SIG-M5 (cell line): ENCODE data around the gene ASL.
"Not testable (repeated sequence)": the region's sequence is repeated elsewhere in the genome, so short reads cannot be mapped to it uniquely, and the experiment has no call there.

Experiments
- DNase-seq: peaks from one replicate; lab custom pipeline; 2025; lab: John Stamatoyannopoulos, UW

Gene ASL

GRCh38 chr7:66075590-66076461 is at the start of gene ASL:
Gene ASL, plus strand, starts transcription at chr7:66075819. Its CDS starts 263 bp downstream, at chr7:66076082.
- DNase-seq, result no peak

DNA sequence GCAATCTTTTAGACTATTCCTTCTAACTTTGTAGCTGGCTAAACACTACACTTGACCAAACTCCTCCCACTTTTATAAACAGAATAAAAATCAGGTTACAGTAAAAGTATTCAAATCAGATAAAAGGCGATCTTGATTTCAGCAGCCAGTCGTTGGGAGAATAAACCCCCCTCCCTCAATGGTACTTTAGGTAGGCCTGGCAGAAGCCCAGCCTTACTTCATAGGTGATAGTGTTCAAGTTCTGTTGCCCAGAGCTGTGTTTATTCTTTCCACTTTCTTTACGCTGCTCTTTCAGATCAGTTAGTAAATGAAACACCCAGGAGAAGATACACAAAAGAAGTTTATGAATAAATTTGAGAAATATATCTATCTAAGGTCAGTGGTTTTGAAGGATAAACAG is 47.3 kb upstream of the ASL start:
- DNase-seq, result not testable (repeated sequence)

- no peak for DNase-seq
Observed at GRCh38 chr7:66033471-66034385, 41.9 kb upstream of the ASL start.

- not testable (repeated sequence) for DNase-seq
Observed at GRCh38 chr7:66034436-66035010, 41.1 kb upstream of the ASL start.

- no peak for DNase-seq
Observed at GRCh38 chr7:66036382-66036781, 39.2 kb upstream of the ASL start.

GRCh38 chr7:66036788-66037187 is 38.8 kb upstream of the ASL start:
- no peak for DNase-seq

GRCh38 chr7:66039094-66039670 is 36.4 kb upstream of the ASL start:
- no peak for DNase-seq

- DNase-seq, result no peak
Observed at GRCh38 chr7:66043681-66044497, 31.7 kb upstream of the ASL start.

DNA sequence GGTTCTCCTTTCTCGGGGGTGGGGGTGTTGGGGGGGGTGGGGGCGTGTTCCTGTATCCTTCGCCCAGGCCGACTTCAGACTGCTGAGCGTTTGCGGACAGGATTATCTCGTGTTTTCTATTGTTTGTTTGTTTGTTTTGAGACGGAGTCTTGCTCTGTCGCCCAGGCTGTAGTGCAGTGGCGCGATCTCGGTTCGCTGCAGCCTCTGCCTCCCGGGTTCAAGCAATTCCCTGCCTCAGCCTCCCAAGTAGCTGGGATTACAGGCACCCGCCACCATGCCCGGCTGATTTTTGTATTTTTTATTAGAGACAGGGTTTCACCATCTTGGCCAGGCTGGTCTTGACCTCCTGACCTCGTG is 31.1 kb upstream of the ASL start:
- DNase-seq, result not testable (repeated sequence)

DNA sequence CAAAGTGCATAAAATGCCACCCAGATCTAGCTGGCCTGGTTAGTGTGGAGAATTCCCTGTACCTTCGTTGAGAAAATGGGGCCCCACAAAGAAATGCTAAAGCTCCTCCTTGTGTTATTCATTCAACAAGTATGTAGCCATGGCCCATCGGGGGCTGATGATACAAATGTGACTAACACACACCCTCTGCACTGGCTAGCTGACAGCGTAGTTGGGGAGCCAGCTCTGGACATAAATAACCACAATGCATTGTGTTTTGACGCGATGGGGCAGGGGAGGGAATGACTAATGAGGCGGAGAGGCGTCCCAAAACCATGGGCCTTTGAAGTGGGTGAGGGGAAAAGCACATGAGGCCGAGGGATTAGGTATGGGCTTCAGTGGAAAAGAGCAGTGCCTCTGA is 28.2 kb upstream of the ASL start:
- no peak for DNase-seq

GRCh38 chr7:66049886-66050285 is 25.7 kb upstream of the ASL start:
- not testable (repeated sequence) for DNase-seq

GRCh38 chr7:66050337-66050957 is 25.2 kb upstream of the ASL start:
- DNase-seq, result no peak

DNA sequence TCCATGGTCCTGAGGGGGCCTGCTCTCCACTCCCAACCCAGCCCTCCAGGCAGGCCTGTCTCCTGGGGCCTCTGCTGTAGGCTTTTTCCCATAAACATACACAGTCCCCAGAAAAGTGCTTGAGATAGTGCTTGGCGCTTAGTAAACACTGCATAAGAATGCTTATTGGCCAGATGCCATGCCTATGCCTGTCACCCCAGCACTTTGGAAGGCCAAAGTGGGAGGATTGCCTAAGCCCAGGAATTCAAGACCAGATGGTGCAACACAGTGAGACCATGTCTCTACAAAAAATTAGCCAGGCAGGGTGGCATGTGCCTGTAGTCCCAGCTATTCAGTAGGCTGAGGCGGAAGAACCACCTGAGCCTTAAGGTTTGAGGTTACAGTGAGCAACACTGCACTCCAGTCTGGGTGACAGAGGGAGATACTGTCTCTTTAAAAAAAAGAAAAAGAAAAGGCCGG is 24.6 kb upstream of the ASL start:
- no peak for DNase-seq

GRCh38 chr7:66052447-66052846 is 23.2 kb upstream of the ASL start:
- no peak for DNase-seq

- DNase-seq, result no peak
Observed at GRCh38 chr7:66054063-66054462, 21.6 kb upstream of the ASL start.

DNA sequence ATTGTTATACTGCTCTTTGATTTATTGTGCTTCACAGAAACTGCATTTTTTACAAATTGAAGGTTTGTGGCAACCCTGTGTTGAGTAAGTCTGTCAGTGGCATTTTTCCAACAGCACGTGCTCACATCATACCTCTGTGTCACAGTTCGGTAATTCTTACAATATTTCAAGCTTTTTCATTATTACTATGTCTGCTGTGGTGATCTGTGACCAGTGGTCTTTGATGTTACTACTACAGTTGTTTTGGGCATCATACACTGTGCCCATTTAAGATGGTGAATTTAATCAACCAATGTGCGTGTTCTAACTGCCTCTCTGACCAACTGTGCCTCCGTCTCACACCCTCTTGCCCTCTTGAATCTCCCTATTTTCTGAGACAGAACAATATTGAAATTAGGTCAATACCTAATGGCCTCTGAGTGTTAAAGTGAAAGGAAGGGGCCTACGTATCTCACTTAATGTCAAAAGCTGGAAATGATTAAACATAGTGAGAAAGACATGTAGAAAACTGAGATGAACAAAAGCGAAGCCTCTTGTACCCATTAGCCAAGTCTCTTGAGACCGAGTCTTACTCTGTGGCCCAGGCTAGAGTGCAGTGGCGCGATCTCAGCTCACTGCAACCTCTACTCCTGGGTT is 20.2 kb upstream of the ASL start:
- DNase-seq, result no peak

DNA sequence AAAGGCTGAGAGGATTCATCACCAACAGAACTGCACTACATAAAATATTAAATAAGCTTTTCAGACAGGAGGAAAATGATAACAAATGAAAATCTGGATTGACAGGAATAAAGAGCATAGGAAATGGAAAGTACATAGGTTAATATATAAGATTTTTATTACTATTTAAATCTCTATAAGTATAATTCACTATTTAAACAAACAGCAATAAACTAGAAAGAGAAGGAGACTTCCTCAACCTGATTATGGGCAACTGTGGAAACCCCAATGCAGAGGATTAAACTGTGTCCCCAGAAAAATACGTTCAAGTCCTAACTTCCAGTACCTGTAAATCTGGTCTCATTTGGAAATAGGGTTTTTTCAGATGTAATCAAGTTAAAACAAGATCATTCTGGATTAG is 14.8 kb upstream of the ASL start:
- DNase-seq, result no peak

DNA sequence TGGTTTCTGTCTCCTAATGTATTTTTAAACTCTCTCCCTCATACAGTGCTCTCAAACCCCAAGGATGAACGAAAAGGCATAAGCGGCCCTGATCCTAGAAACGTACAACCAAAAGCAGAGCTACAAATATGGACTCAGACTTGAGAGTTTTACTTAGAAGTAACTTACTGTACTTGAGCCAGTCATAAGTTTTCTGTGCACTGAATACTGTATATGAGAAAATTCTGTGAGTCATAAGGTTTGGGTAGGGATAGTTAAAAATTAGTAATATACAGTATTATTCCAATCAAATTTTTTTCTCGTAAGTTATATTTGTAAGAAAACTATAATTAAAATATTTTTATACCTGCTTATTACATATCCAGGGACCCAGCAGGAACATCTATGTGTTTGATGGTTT is 5.9 kb upstream of the ASL start:
- no peak for DNase-seq

DNA sequence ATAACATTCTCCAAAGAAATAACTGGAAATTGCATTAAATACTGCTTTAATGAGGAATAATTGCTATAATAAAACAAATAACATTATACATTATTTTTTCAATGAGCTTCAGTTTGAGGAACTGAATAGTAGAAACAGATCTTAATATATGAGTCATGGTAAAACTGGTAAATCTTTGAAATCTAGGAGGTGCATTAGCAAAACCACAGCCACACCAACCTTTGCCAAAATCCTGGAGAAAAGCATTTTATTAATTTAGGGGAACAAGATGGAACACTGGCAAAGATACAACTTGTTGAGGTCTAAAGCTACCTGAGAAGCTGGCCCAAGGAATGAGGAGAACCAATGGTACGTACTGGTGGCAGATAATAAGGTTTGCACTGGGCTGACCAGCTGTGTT is 5.4 kb upstream of the ASL start:
- no peak for DNase-seq

GRCh38 chr7:66072208-66072607 is 3.4 kb upstream of the ASL start:
- not testable (repeated sequence) for DNase-seq
